Brain microvascular endothelial cell (primary cell): ENCODE results near the gene ITPRID2.

Source experiments
- DNase-seq: peaks from one replicate; pipeline ENCODE4 v3.0.0-alpha.2; 2020
- H3K27ac ChIP-seq: fragments of 250-450 bp; sonication (Bioruptor Pico); 2 replicates; pipeline ENCODE4 v1.5.1; 2020; ENCODE audit warnings: mild to moderate bottlenecking, moderate library complexity
- H3K27me3 ChIP-seq: fragments of 250-450 bp; sonication (Bioruptor Pico); replicated peaks from 2 replicates; pipeline ENCODE4 v1.5.1; 2020; ENCODE audit warnings: mild to moderate bottlenecking
- H3K36me3 ChIP-seq: fragments of 250-450 bp; sonication (Bioruptor Pico); replicated peaks from 2 replicates; pipeline ENCODE4 v1.5.1; 2020; ENCODE audit warnings: mild to moderate bottlenecking
- H3K4me3 ChIP-seq: 2 replicates; pipeline ENCODE4 v1.5.1; 2011; ENCODE audit warnings: low read depth, mild to moderate bottlenecking, control low read depth, low read length, moderate library complexity
- CTCF ChIP-seq: IDR thresholded peaks from 2 replicates; pipeline ENCODE4 v1.5.1; 2011; ENCODE audit warnings: low read depth, mild to moderate bottlenecking, moderate library complexity, low read length, control low read depth, inconsistent platforms; ENCODE audit errors: missing control alignments
- in situ Hi-C: cut with HindIII; loops from 2 replicates; pipeline ENCODE4 v1.10.0; 2017; ENCODE audit warnings: low sequenced_read_pairs, low pct_ligation_motif_present

ITPRID2 gene

GRCh38 chr2:181923121-181923520 is 31.6 kb downstream of the ITPRID2 start:
- no peak for TF ChIP-seq CTCF
- in situ Hi-C loops = no loop called here
- H3K36me3 ChIP-seq = peaks cover 57% of the 10 kb centered on the region

GRCh38 chr2:181924336-181924735 is 32.8 kb downstream of the ITPRID2 start:
- H3K4me3 ChIP-seq = no peak overlapping the region
- DNase-seq = no peak
- in situ Hi-C loops = no loop called here
- no peaks in the 10 kb centered on the region for H3K27me3 ChIP-seq
- H3K36me3 ChIP-seq = peaks cover 45% of the 10 kb centered on the region
- H3K27ac ChIP-seq = no peak overlapping the region
- no peak for TF ChIP-seq CTCF

More at GRCh38 chr2:181923121-181923520, 31.6 kb downstream of the ITPRID2 start:
- Histone ChIP-seq H3K27ac (no peak overlapping the region), H3K4me3 (no peak overlapping the region), H3K27me3 (no peaks in the 10 kb centered on the region)
- DNase-seq = no peak

- TF ChIP-seq CTCF = no peak
- no peak overlapping the region for H3K4me3 ChIP-seq
- no peak for DNase-seq
- no peak overlapping the region for H3K27ac ChIP-seq
- H3K36me3 ChIP-seq = no peaks in the 10 kb centered on the region
- H3K27me3 ChIP-seq = no peaks in the 10 kb centered on the region
- in situ Hi-C loops = no loop called here
These were observed 43.2 kb downstream of the ITPRID2 start for GRCh38 chr2:181934694-181935093.

GRCh38 chr2:181937473-181937872 is 45.9 kb downstream of the ITPRID2 start:
- no peak for TF ChIP-seq CTCF
- Histone ChIP-seq H3K36me3 (no peaks in the 10 kb centered on the region), H3K4me3 (no peak overlapping the region), H3K27ac (no peak overlapping the region), H3K27me3 (no peaks in the 10 kb centered on the region)
- in situ Hi-C loops = no loop called here
- no peak for DNase-seq

GRCh38 chr2:181943411-181944124 is 52.0 kb downstream of the ITPRID2 start:
- Histone ChIP-seq H3K4me3 (no peak overlapping the region), H3K27me3 (no peaks in the 10 kb centered on the region), H3K27ac (no peak overlapping the region), H3K36me3 (no peaks in the 10 kb centered on the region)
- in situ Hi-C loops = no loop called here
- no peak for TF ChIP-seq CTCF
- DNase-seq = no peak
